Small intestine (tissue), 7 donors: ENCODE measurements around the gene TRIO. TPM values are rescaled to one million over a fixed set of nuclear protein-coding genes. Genes with fewer than 3 reads are reported as not detected.

Experiments
- DNase-seq, 2 donors: peaks; one replicate each; pipeline versions ENCODE4 v3.0.0 to v3.0.0-alpha.2; 2013
- FAIRE-seq: peaks from 2 replicates; lab custom pipeline; 2012; peaks lifted over from hg19 to GRCh38; lab: Jason Lieb, UNC
- H3K27ac ChIP-seq, 3 donors: one replicate each; pipeline ENCODE4 v1.5.1; 2013; ENCODE audit warnings: low read length in 2 of 3, mild to moderate bottlenecking in 2 of 3, control low read depth in 1 of 3, inconsistent platforms in 1 of 3, low read depth in 1 of 3, moderate library complexity in 1 of 3
- H3K27me3 ChIP-seq, 3 donors: one replicate each; pipeline ENCODE4 v1.6.1; 2013; ENCODE audit warnings: low read length in 3 of 3, inconsistent platforms in 1 of 3; ENCODE audit not compliant: control insufficient read depth in 3 of 3, insufficient read depth in 3 of 3
- H3K36me3 ChIP-seq, 3 donors: one replicate each; pipeline ENCODE4 v1.6.1; 2013; ENCODE audit warnings: low read length in 3 of 3, inconsistent platforms in 1 of 3, low read depth in 1 of 3, mild to moderate bottlenecking in 1 of 3, moderate library complexity in 1 of 3; ENCODE audit not compliant: control insufficient read depth in 3 of 3, insufficient read depth in 2 of 3
- H3K4me1 ChIP-seq, 3 donors: one replicate each; pipeline ENCODE4 v1.6.1; 2013; ENCODE audit warnings: low read length in 2 of 3, inconsistent platforms in 1 of 3, low read depth in 1 of 3, mild to moderate bottlenecking in 1 of 3, moderate library complexity in 1 of 3; ENCODE audit not compliant: control insufficient read depth in 3 of 3, insufficient read depth in 2 of 3
- H3K4me3 ChIP-seq, 3 donors: one replicate each; pipeline ENCODE4 v1.5.1; 2013; ENCODE audit warnings: low read length in 3 of 3, control low read depth in 1 of 3, inconsistent platforms in 1 of 3, low read depth in 1 of 3, mild to moderate bottlenecking in 1 of 3, moderate library complexity in 1 of 3
- H3K9me3 ChIP-seq, 2 donors: one replicate each; pipeline ENCODE4 v1.6.1; 2013; ENCODE audit warnings: low read depth in 1 of 2, low read length in 1 of 2; ENCODE audit not compliant: control insufficient read depth in 2 of 2, insufficient read depth in 1 of 2
- WGBS, 3 donors: extraction: QIAGEN DNeasy Blood & Tissue Kit; methylation state at CpG; one replicate each; pipeline ENCODE4 v1.1.7; 2013; 5-methylcytosine and 5-hydroxymethylcytosine counted together
- polyA plus RNA-seq, 4 donors: library from polyadenylated mRNA; stranded (reverse) in 3 of 4; unstranded in 1 of 4; fragments of 200-250 nt in 3 of 4; fragments of 120-200 nt in 1 of 4; gene quantifications; one replicate each; pipeline versions ENCODE4 v1.2.1 to v1.2.3, GENCODE V29; 2013
- donor health status: healthy with polysubstance abuse.
- donor health status: control.
- donor health status: control.
- donor health status: Bipolar disorder and iron deficiency.
- donor health status: healthy.

Gene TRIO
- polyA plus RNA-seq, 4 donors = 13.2 to 50.8 (median 23.3) TPM

DNA sequence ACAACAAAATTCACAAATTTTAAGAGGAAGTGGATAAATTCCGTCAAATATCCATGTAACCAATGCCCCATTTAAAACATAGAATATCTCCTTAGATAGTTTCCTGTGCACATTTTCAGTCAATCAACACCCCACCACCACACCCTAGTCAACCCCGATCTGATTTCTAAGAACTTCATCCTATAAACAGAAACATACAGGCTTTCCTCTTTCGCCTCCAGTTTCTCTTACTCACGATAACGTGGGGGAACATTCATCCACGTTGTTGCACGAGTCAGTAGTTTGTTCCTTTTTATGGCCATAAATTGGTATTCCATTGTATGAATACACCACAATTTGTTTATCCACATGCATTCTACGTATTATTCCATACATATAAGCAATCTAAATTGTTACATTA is 35.6 kb upstream of the TRIO start:
- H3K36me3 ChIP-seq = no peaks in the 10 kb centered on the region
- H3K9me3 ChIP-seq = peaks cover 0 to 6% of the 10 kb centered on the region in 2 donors
- H3K4me3 ChIP-seq = no peak overlapping the region
- FAIRE-seq (no peak), DNase-seq (no peak)
- 71 to 82% (median 76%) methylated on average over 8 of the region's 8 CpGs for WGBS, 3 donors
- H3K4me1 ChIP-seq = peaks cover 0 to 2% (median 0%) of the 10 kb centered on the region in 3 donors
- H3K27me3 ChIP-seq = no peaks in the 10 kb centered on the region
- H3K27ac ChIP-seq = no peak overlapping the region

DNA sequence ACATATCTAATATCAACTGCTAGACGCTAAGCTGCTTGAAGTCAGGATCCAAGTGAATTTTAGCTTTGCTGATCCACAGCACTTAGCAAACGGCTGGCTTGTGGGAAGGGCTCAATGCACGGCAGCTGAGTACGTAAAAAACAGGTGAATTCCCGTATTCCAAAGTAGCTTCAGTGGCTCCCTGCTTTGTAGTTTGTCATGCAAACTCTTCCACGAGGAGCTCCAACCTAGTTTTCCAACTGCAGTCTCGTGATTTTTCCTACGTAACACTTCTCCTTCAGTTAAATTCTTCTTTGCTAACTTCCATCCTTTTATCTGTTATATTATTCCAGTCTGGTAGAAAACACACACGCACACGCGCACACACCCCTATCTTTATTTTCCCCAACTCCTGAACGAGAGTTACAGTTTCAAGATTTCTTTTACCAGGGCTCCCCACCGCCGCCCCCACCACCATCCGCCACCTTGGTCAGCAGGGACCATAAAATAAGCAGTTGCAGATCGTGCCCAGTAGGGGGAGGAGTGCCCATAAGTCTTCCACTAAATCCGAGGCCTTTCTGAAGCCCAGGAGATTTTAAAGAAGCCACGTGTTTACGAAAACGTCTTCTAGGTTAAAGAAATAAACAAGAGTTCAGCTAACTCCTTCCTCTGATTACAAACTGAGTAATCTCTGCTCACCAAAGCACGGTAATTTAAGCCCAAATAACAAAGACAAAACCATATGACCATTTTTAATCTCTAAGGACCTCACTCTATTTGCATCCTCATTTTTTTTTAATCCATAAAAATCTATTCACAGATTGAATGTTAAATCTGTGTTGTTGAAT is 34.8 kb upstream of the TRIO start:
- no peaks in the 10 kb centered on the region for H3K27me3 ChIP-seq
- H3K4me3 ChIP-seq = no peak overlapping the region
- H3K4me1 ChIP-seq = peaks cover 0 to 8% (median 0%) of the 10 kb centered on the region in 3 donors
- no peaks in the 10 kb centered on the region for H3K36me3 ChIP-seq
- DNase-seq (peak; percentile 67 to 79), FAIRE-seq (no peak)
- H3K27ac ChIP-seq = no peak overlapping the region
- WGBS, 3 donors = 14 to 23% (median 14%) methylated on average over 21 of the region's 21 CpGs
- peaks cover 0 to 3% of the 10 kb centered on the region in 2 donors for H3K9me3 ChIP-seq

DNA sequence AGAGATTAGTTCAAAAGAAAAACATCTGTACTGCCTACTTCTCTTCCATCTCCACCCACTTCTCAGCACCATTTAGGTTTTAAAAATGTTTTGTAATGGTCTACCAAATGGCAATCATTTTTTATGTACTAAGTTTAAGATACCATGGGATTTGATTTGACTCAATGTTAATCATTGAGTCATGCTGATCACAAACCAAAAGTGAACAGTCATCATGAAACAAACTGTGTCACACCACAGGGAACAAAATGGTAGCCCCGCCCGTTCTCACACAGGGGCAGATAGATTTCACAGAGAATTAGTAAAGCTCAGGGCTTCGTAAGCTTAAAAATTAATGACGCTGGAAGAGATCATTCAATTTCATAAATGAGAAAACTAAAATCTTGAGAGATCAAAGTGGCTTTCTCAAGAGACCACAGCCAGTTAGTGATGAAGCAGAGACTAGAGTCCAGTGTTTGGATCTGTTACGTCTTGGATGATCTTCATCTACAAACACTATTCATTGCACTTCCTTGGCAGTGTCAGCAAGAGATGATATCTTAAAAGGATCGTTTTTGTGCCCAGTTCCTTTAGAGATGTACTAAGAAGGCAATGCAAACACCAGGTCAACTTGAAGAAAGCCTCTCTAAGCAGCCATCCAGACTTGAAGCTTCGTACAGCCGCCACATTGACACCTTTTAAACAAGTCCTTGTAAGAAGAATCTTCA is 33.9 kb upstream of the TRIO start:
- DNase-seq = peak in 1 of 2 donors; percentile 14

DNA sequence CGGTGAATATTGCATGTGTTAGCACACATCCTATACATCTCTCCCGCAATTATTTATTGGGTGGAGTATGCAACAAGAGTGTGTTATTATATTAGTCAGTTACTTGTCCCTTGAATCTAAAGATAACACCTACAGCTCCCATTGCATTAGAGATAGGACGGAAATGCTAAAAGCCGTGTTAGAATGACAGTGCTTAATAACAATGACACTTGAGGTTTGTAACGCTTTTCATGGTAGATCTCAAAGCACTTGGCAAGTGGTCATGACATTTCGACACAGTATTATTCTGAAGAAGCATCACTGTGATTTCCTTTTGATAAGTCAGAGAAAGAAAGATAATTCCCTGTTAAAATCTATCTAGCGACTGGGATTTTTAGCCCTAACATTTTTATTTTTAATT is 33.4 kb upstream of the TRIO start:
- WGBS, 3 donors = 85 to 89% (median 88%) methylated on average over 7 of the region's 7 CpGs
- no peaks in the 10 kb centered on the region for H3K27me3 ChIP-seq
- peaks cover 0 to 13% (median 0%) of the 10 kb centered on the region in 3 donors for H3K4me1 ChIP-seq
- peaks cover 0 to 3% of the 10 kb centered on the region in 2 donors for H3K9me3 ChIP-seq
- no peak for DNase-seq
- no peak overlapping the region for H3K27ac ChIP-seq
- H3K4me3 ChIP-seq = no peak overlapping the region
- no peaks in the 10 kb centered on the region for H3K36me3 ChIP-seq
- no peak for FAIRE-seq

More for the DNA sequence above, 33.9 kb upstream of the TRIO start:
- Histone ChIP-seq H3K4me1 (peaks cover 0 to 13% (median 0%) of the 10 kb centered on the region in 3 donors), H3K9me3 (peaks cover 0 to 3% of the 10 kb centered on the region in 2 donors), H3K4me3 (no peak overlapping the region), H3K36me3 (no peaks in the 10 kb centered on the region), H3K27ac (no peak overlapping the region), H3K27me3 (no peaks in the 10 kb centered on the region)
- FAIRE-seq = no peak
- 72 to 86% (median 82%) methylated on average over 8 of the region's 8 CpGs for WGBS, 3 donors

DNA sequence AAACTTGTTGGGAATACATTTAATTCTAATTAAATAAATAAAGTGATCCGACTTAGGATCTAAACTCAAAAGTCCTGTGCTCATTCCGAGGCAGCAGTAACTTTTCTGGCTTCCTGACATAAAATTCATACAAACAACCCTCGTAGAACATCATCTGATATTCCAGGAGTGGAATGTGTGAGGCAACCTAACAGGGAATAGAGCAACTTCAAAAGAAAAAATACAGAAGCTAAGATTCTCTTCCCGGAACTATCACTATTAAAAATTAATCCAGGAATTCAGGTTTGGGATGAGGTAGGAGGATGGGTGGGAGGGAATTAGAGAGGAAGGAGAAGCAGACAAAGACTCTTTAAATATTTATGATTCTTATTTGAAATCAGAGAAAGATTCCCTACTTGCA is 32.9 kb upstream of the TRIO start:
- Histone ChIP-seq H3K36me3 (no peaks in the 10 kb centered on the region), H3K4me1 (peaks cover 0 to 13% (median 0%) of the 10 kb centered on the region in 3 donors), H3K9me3 (peaks cover 0 to 3% of the 10 kb centered on the region in 2 donors), H3K27ac (no peak overlapping the region), H3K4me3 (no peak overlapping the region), H3K27me3 (no peaks in the 10 kb centered on the region)
- 56 to 68% (median 63%) methylated on average over 4 of the region's 4 CpGs for WGBS, 3 donors
- no peak for FAIRE-seq
- DNase-seq = no peak

DNA sequence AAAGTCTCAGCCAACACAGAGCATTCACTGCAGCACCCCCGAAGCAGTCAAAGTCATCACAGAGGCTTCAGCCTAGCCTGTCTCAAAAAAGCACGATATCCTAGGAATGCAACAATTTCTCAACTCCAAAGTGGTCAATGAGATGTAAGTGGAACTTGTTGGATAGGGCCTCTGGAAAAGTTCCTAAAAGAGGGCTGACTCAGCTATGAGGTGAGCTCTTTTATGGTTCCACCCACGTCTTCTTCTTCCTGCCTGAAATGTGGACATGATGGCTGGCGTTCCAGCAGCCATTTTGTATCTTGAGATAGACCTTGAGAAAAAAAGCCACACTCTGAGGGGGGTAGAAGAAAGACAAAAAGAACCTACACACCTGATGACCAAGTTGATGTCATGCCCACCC is 32.5 kb upstream of the TRIO start:
- H3K27me3 ChIP-seq = no peaks in the 10 kb centered on the region
- peaks cover 0 to 3% of the 10 kb centered on the region in 2 donors for H3K9me3 ChIP-seq
- no peak overlapping the region for H3K4me3 ChIP-seq
- peaks cover 0 to 13% (median 0%) of the 10 kb centered on the region in 3 donors for H3K4me1 ChIP-seq
- H3K36me3 ChIP-seq = no peaks in the 10 kb centered on the region
- 62 to 73% (median 73%) methylated on average over 4 of the region's 4 CpGs for WGBS, 3 donors
- no peak overlapping the region for H3K27ac ChIP-seq
- DNase-seq (no peak), FAIRE-seq (no peak)

DNA sequence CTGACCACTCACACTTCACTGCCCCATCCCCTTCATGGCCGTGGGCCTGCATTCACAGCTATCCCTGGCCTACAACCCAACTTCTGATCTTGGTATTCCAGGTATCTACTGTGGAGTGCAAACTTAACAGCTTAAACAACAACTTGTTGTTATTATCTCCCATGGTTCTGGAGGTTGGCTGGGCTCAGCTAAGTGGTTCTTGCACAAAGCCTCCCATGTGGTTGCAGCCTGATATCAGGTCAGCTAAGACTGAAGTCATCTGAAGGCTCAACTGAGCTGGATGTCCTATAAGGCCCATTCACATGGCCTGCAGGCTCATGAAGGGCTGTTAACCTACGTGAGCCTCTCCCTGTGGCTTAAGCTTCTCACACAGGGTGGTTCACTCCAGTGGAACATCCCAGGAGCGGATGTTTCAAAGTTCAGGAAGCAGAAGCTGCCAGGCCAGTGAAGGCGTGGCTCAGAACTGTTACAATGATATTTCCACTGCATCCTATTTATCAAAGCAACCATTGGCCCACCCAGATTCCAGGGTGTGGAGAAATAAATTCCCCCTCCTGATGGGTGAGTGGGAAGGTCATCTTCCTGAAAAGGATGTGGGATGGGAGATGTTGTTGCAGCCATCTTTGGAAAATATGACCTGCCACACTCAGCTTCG is 30.0 kb upstream of the TRIO start:
- FAIRE-seq (no peak), DNase-seq (peak; percentile 85 to 87)
- Histone ChIP-seq H3K27me3 (no peaks in the 10 kb centered on the region), H3K27ac (peak overlapping the region in 2 of 3 donors; percentile 0 to 12), H3K36me3 (no peaks in the 10 kb centered on the region), H3K4me3 (no peak overlapping the region), H3K4me1 (peaks cover 0 to 13% (median 0%) of the 10 kb centered on the region in 3 donors), H3K9me3 (peaks cover 0 to 3% of the 10 kb centered on the region in 2 donors)
- WGBS, 3 donors = 23 to 54% (median 42%) methylated on average over 5 of the region's 5 CpGs

DNA sequence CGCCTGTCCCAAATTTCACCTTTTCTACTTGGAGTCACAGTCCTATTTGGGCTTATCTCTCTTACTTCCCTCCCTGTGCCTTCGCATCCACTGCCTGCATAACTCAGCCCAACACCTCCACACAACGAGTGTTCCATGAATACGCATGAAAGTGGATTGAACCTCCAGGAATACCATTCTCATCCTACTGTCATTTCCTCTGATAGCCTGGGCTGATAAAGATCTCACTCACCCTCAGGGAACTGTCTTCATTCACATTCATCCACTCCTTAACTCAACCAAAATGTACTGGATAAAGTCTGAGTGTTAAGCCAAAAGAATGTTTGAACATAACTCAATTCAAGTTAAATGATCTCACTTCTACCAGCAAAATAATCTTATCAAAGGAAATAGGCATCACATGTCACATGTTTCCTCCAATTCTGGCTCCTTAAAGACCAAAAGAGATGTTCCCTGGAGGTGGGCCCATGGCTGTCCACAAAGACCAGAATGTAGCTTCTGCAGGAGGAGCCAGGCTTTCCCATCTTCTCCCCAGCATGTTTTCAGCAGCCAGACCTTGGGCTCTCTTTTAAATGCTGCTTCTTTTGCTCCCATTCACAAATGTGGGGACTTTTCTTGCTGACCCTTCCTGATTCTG is 28.4 kb upstream of the TRIO start:
- FAIRE-seq = no peak
- H3K27me3 ChIP-seq = no peaks in the 10 kb centered on the region
- H3K27ac ChIP-seq = no peak overlapping the region
- 87 to 93% (median 90%) methylated on average over 4 of the region's 4 CpGs for WGBS, 3 donors
- DNase-seq = no peak
- no peaks in the 10 kb centered on the region for H3K36me3 ChIP-seq
- peaks cover 0 to 3% of the 10 kb centered on the region in 2 donors for H3K9me3 ChIP-seq
- no peak overlapping the region for H3K4me3 ChIP-seq
- H3K4me1 ChIP-seq = peaks cover 0 to 13% (median 0%) of the 10 kb centered on the region in 3 donors
